HG02870 (cell line): Measurements from ENCODE around the gene SND1.

Experiments
- ATAC-seq: cut with Tn5 transposase; IDR thresholded peaks from one replicate; pipeline ENCODE4 v1.9.1; 2021; ENCODE audit warnings: mild to moderate bottlenecking, moderate library complexity; ENCODE audit not compliant: unreplicated experiment

SND1 gene

GRCh38 chr7:127980901-127981300 is 328.9 kb downstream of the SND1 start:
- ATAC-seq, result no peak

- ATAC-seq, result no peak
These were observed 330.0 kb downstream of the SND1 start for GRCh38 chr7:127981965-127982364.

GRCh38 chr7:127983804-127984332 is 331.9 kb downstream of the SND1 start:
- no peak for ATAC-seq

GRCh38 chr7:127986581-127987521 is 334.9 kb downstream of the SND1 start:
- ATAC-seq, result no peak

GRCh38 chr7:127988751-127989150 is 336.8 kb downstream of the SND1 start:
- ATAC-seq, result no peak

- ATAC-seq, result no peak
These were observed 341.3 kb downstream of the SND1 start for GRCh38 chr7:127993317-127993716.

GRCh38 chr7:127993987-127994386 is 342.0 kb downstream of the SND1 start:
- no peak for ATAC-seq

GRCh38 chr7:127995156-127995880 is 343.3 kb downstream of the SND1 start:
- no peak for ATAC-seq

GRCh38 chr7:127995881-127996215 is 343.9 kb downstream of the SND1 start:
- no peak for ATAC-seq

- no peak for ATAC-seq
These were observed 344.5 kb downstream of the SND1 start for GRCh38 chr7:127996253-127997071.

- no peak for ATAC-seq
These were observed 345.4 kb downstream of the SND1 start for GRCh38 chr7:127997226-127997922.

GRCh38 chr7:127998671-127999070 is 346.7 kb downstream of the SND1 start:
- ATAC-seq, result no peak

- ATAC-seq, result no peak
These were observed 348.1 kb downstream of the SND1 start for GRCh38 chr7:128000048-128000447.

- peak; percentile 57 for ATAC-seq
These were observed 348.9 kb downstream of the SND1 start for GRCh38 chr7:128000854-128001265.

GRCh38 chr7:128003167-128003566 is 351.2 kb downstream of the SND1 start:
- peak; percentile 66 for ATAC-seq

GRCh38 chr7:128003787-128004186 is 351.8 kb downstream of the SND1 start:
- no peak for ATAC-seq

GRCh38 chr7:128004623-128005022 is 352.6 kb downstream of the SND1 start:
- no peak for ATAC-seq

- ATAC-seq, result no peak
These were observed 353.1 kb downstream of the SND1 start for GRCh38 chr7:128005117-128005516.

- ATAC-seq, result no peak
These were observed 353.8 kb downstream of the SND1 start for GRCh38 chr7:128005759-128006159.

- ATAC-seq, result no peak
These were observed 354.7 kb downstream of the SND1 start for GRCh38 chr7:128006550-128007302.
